BJ (cell line): Measurements from ENCODE around the gene TRAPPC5. TPM values are rescaled to one million over a fixed set of nuclear protein-coding genes. Genes with fewer than 3 reads are reported as not detected.

Experiments used
- CTCF ChIA-PET: fragments of 350-600 bp; formaldehyde crosslinking; extraction: SDS; loops from one replicate; lab custom pipeline; 2021; ENCODE audit warnings: antibody characterized with exemption, inconsistent platforms; lab: Yijun Ruan, JAX
- POLR2A ChIA-PET: fragments of 300-600 bp; sonication (Branson Sonifier 250); formaldehyde crosslinking; extraction: SDS; loops from one replicate; lab custom pipeline; 2021; ENCODE audit warnings: antibody characterized with exemption; lab: Charles Lee
- DNase-seq: peaks from one replicate; pipeline ENCODE4 v3.0.0-alpha.2; 2011; ENCODE audit warnings: low read depth
- H3K27me3 ChIP-seq: 2 replicates; pipeline ENCODE4 v1.6.0; 2011; ENCODE audit warnings: low read length; ENCODE audit not compliant: control insufficient read depth, insufficient read depth
- H3K36me3 ChIP-seq: 2 replicates; pipeline ENCODE4 v1.5.1; 2011; ENCODE audit warnings: low read length; ENCODE audit not compliant: control insufficient read depth, insufficient read depth
- H3K4me3 ChIP-seq: 2 replicates; pipeline ENCODE4 v1.5.1; 2011; ENCODE audit warnings: low read depth, mild to moderate bottlenecking, control low read depth, low read length
- CTCF ChIP-seq: IDR thresholded peaks from 2 replicates; pipeline ENCODE4 v1.5.1; 2011; ENCODE audit warnings: low read depth, mild to moderate bottlenecking, control low read depth, inconsistent platforms, low read length, moderate library complexity; ENCODE audit not compliant: insufficient read depth
- polyA plus RNA-seq: library from polyadenylated mRNA; depleted of rRNA; stranded (reverse); fragments of >200 nt; gene quantifications from 2 replicates; pipeline ENCODE4 v1.2.3, GENCODE V29; 2011

The TRAPPC5 gene
- polyA plus RNA-seq, 1 experiment: 85.1 TPM

- ChIA-PET CTCF (interaction anchor here (3.5 kb wide), 1 partner anchor 45 kb away, joined by 18 read pairs; the partner anchor contains the start of gene TRAPPC5), POLR2A (no interaction called here)
- Histone ChIP-seq H3K27me3 (no peaks in the 10 kb centered on the region), H3K4me3 (no peak overlapping the region), H3K36me3 (peaks cover 1% of the 10 kb centered on the region; the same call in 1 of the 2 replicates)
- TF ChIP-seq CTCF: no peak
- DNase-seq: no peak
These were observed 45.0 kb upstream of the TRAPPC5 start for GRCh38 chr19:7635670-7636069.

GRCh38 chr19:7636317-7636690 lies 44.3 kb upstream of the TRAPPC5 start:
- TF ChIP-seq CTCF: no peak
- no peak for DNase-seq
- CTCF ChIA-PET: no interaction called here
- H3K4me3 ChIP-seq: peak overlapping the region; percentile 57
- POLR2A ChIA-PET: no interaction called here
- peaks cover 1% of the 10 kb centered on the region; the same call in 1 of the 2 replicates for H3K36me3 ChIP-seq
- H3K27me3 ChIP-seq: no peaks in the 10 kb centered on the region

- CTCF ChIA-PET: interaction anchor here (1.3 to 2.8 kb wide), 2 partner anchors 14 to 163 kb away, joined by 3 to 15 read pairs; no protein-coding TSS in a partner anchor
- H3K27me3 ChIP-seq: no peaks in the 10 kb centered on the region
- TF ChIP-seq CTCF: no peak
- H3K36me3 ChIP-seq: peaks cover 1% of the 10 kb centered on the region; the same call in 1 of the 2 replicates
- DNase-seq: no peak
- H3K4me3 ChIP-seq: peak within 1 kb of the TSS; percentile 57
- POLR2A ChIA-PET: no interaction called here
These were observed 43.8 kb upstream of the TRAPPC5 start, which contains the start of gene STXBP2 for GRCh38 chr19:7636691-7637373. Gene STXBP2, plus strand, starts transcription at chr19:7637110. Its CDS starts 40 bp downstream, at chr19:7637150.

GRCh38 chr19:7637374-7638256 lies 43.0 kb upstream of the TRAPPC5 start:
- ChIA-PET CTCF (interaction anchor here (1.2 to 2.8 kb wide), 3 partner anchors 13 to 162 kb away, joined by 3 to 15 read pairs (median 4); partner anchors contain the start of gene TRAPPC5), POLR2A (no interaction called here)

More at GRCh38 chr19:7637374-7638256, 43.0 kb upstream of the TRAPPC5 start:
- Histone ChIP-seq H3K36me3 (peaks cover under 1% of the 10 kb centered on the region), H3K4me3 (peak overlapping the region; percentile 57), H3K27me3 (no peaks in the 10 kb centered on the region)
- no peak for TF ChIP-seq CTCF
- no peak for DNase-seq
